HCT116 (cell line): ENCODE data around the gene TWF1. TPM values are rescaled to one million over a fixed set of nuclear protein-coding genes. Genes with fewer than 3 reads are reported as not detected.

Experiments used
- ATAC-seq: fragments of 200-7000 bp; cut with Tn5 transposase; 2 replicates; pipeline ENCODE4 v1.9.1; 2020; ENCODE audit warnings: mild to moderate bottlenecking, moderate library complexity
- BruUV-seq: library from RNA; stranded (reverse); fragments of 400-500 nt; replicated peaks from 2 replicates; lab custom pipeline; 2021; lab: Mats Ljungman, UMichigan
- CTCF ChIA-PET: fragments of 300-600 bp; sonication (Branson Sonifier 250); formaldehyde crosslinking; loops from one replicate; lab custom pipeline; 2021; ENCODE audit warnings: antibody characterized with exemption; lab: Charles Lee
- POLR2A ChIA-PET: fragments of 300-600, 350-600 bp; sonication (Branson Sonifier 250); formaldehyde crosslinking; loops from one replicate; lab custom pipeline; 2021; ENCODE audit warnings: antibody characterized with exemption; lab: Charles Lee
- RAD21 ChIA-PET, 2 experiments: fragments of 300-600 bp; sonication (Branson Sonifier 250); formaldehyde crosslinking; loops; one replicate each; lab custom pipeline; 2023; ENCODE audit warnings: low total read pairs in 2 of 2; ENCODE audit not compliant: uncharacterized antibody in 2 of 2, unreplicated experiment in 2 of 2, low non-redundant PET in 1 of 2; lab: Charles Lee
- DNase-seq: peaks from one replicate; pipeline ENCODE4 v3.0.0-alpha.2; 2010; ENCODE audit warnings: low read depth, low spot score
- H2AFZ ChIP-seq: fragments of 200-600 bp; shearing (Covaris generic), sonication (generic); 2 replicates; pipeline ENCODE4 v1.6.1; 2017; ENCODE audit warnings: low read depth, mixed run types, mixed read lengths, antibody characterized with exemption, low read length; ENCODE audit not compliant: poor library complexity, severe bottlenecking
- H3K27ac ChIP-seq: 2 replicates; pipeline ENCODE4 v1.5.1; 2012; ENCODE audit warnings: low read depth, low read length
- H3K27me3 ChIP-seq: fragments of 200-600 bp; sonication (generic); 2 replicates; pipeline ENCODE4 v1.6.1; 2016; ENCODE audit warnings: mixed run types, low read length, mixed read lengths; ENCODE audit not compliant: insufficient read depth
- H3K36me3 ChIP-seq, 2 experiments: fragments of 200-500 bp in 1 of 2; fragments of 200-600 bp in 1 of 2; sonication (Bioruptor generic) in 1 of 2; sonication (generic) in 1 of 2; 2 replicates each; pipeline versions ENCODE4 v1.5.1 to v1.6.1; 2014 to 2016; ENCODE audit warnings: low read length in 2 of 2, inconsistent platforms in 1 of 2, mixed read lengths in 1 of 2, mixed run types in 1 of 2; ENCODE audit not compliant: insufficient read depth in 2 of 2, control insufficient read depth in 1 of 2
- H3K4me1 ChIP-seq, 2 experiments: fragments of 200-600 bp in 1 of 2; sonication (generic) in 1 of 2; 2 replicates each; pipeline versions ENCODE4 v1.5.1 to v1.6.1; 2012 to 2017; ENCODE audit warnings: low read length in 2 of 2, inconsistent platforms in 1 of 2, mild to moderate bottlenecking in 1 of 2, mixed read lengths in 1 of 2, mixed run types in 1 of 2, moderate library complexity in 1 of 2; ENCODE audit not compliant: insufficient read depth in 2 of 2, control insufficient read depth in 1 of 2
- H3K4me2 ChIP-seq: fragments of 200-600 bp; sonication (generic); 2 replicates; pipeline ENCODE4 v1.6.1; 2017; ENCODE audit warnings: mixed run types, low read length, mixed read lengths
- H3K4me3 ChIP-seq, 2 experiments: fragments of 200-600 bp in 1 of 2; sonication (generic) in 1 of 2; replicated peaks in 1 of 2; 2 replicates each; pipeline ENCODE4 v1.5.1; 2011 to 2016; ENCODE audit warnings: low read length in 2 of 2, control low read depth in 1 of 2, low read depth in 1 of 2, mild to moderate bottlenecking in 1 of 2, mixed read lengths in 1 of 2, mixed run types in 1 of 2
- H3K79me2 ChIP-seq: fragments of 200-600 bp; sonication (generic); 2 replicates; pipeline ENCODE4 v1.6.1; 2017; ENCODE audit warnings: mild to moderate bottlenecking, mixed run types, low read length, moderate library complexity, mixed read lengths; ENCODE audit not compliant: insufficient read depth
- H3K9ac ChIP-seq: fragments of 200-600 bp; sonication (generic); 2 replicates; pipeline ENCODE4 v1.6.1; 2016; ENCODE audit warnings: low read length, mixed read lengths
- H3K9me2 ChIP-seq: fragments of 200-600 bp; sonication (generic), shearing (Covaris generic); 2 replicates; pipeline ENCODE4 v1.6.1; 2017; ENCODE audit warnings: mixed run types, mild to moderate bottlenecking, moderate library complexity; ENCODE audit not compliant: insufficient read depth
- H3K9me3 ChIP-seq, 2 experiments: fragments of 200-500 bp in 1 of 2; fragments of 200-600 bp in 1 of 2; sonication (Bioruptor generic) in 1 of 2; sonication (generic) in 1 of 2; 2 replicates each; pipeline ENCODE4 v1.6.1; 2014 to 2017; ENCODE audit warnings: low read length in 2 of 2, mixed read lengths in 2 of 2, inconsistent platforms in 1 of 2, low read depth in 1 of 2, mild to moderate bottlenecking in 1 of 2, mixed run types in 1 of 2, moderate library complexity in 1 of 2; ENCODE audit not compliant: control insufficient read depth in 1 of 2, insufficient read depth in 1 of 2
- H4K20me1 ChIP-seq: fragments of 200-600 bp; sonication (generic), shearing (Covaris generic); 2 replicates; pipeline ENCODE4 v1.6.1; 2017; ENCODE audit warnings: mixed run types, mild to moderate bottlenecking, moderate library complexity; ENCODE audit not compliant: insufficient read depth
- CBX3 ChIP-seq: IDR thresholded peaks from 2 replicates; pipeline ENCODE4 v1.6.1; 2012; ENCODE audit warnings: low read depth
- CEBPB ChIP-seq: IDR thresholded peaks from 2 replicates; pipeline ENCODE4 v1.6.1; 2012; ENCODE audit warnings: low read depth
- CTCF ChIP-seq, 3 experiments: fragments of 200-600 bp in 1 of 3; sonication (generic) in 1 of 3; IDR thresholded peaks in 2 of 3; conservative IDR thresholded peaks in 1 of 3; 2 replicates each; pipeline ENCODE4 v1.5.1; 2012 to 2017; ENCODE audit warnings: low read depth in 2 of 3, low read length in 2 of 3, antibody characterized with exemption in 1 of 3, borderline replicate concordance in 1 of 3, control low read depth in 1 of 3, mild to moderate bottlenecking in 1 of 3, mixed read lengths in 1 of 3, mixed run types in 1 of 3, moderate library complexity in 1 of 3; ENCODE audit not compliant: insufficient read depth in 1 of 3
- EGR1 ChIP-seq: IDR thresholded peaks from 2 replicates; pipeline ENCODE4 v1.6.1; 2012; ENCODE audit warnings: low read depth
- ELF1 ChIP-seq: IDR thresholded peaks from 2 replicates; pipeline ENCODE4 v1.6.1; 2012; ENCODE audit warnings: low read depth, borderline replicate concordance
- EZH2phosphoT487 ChIP-seq: fragments of 200-600 bp; IDR thresholded peaks from 2 replicates; pipeline ENCODE4 v1.6.1; 2018; ENCODE audit warnings: antibody characterized with exemption, borderline replicate concordance
- FOSL1 ChIP-seq: IDR thresholded peaks from 2 replicates; pipeline ENCODE4 v1.6.1; 2012; ENCODE audit warnings: low read depth
- SIN3A ChIP-seq: IDR thresholded peaks from 2 replicates; pipeline ENCODE4 v1.6.1; 2012; ENCODE audit warnings: low read depth
- SP1 ChIP-seq: IDR thresholded peaks from 2 replicates; pipeline ENCODE4 v1.6.1; 2012; ENCODE audit warnings: low read depth
- SRF ChIP-seq: IDR thresholded peaks from 2 replicates; pipeline ENCODE4 v1.6.1; 2012; ENCODE audit warnings: low read depth
- TCF7L2 ChIP-seq: IDR thresholded peaks from 2 replicates; pipeline ENCODE4 v1.7.0; 2011; ENCODE audit warnings: borderline replicate concordance, inconsistent platforms; ENCODE audit not compliant: insufficient read depth, insufficient read length; ENCODE audit errors: extremely low read depth
- ZFX ChIP-seq: fragments of 450-650 bp; IDR thresholded peaks from 2 replicates; pipeline ENCODE4 v1.6.1; 2017
- ZNF274 ChIP-seq: fragments of 200-500 bp; sonication (Bioruptor generic); IDR thresholded peaks from 2 replicates; pipeline ENCODE4 v1.6.1; 2014; ENCODE audit warnings: mild to moderate bottlenecking, low read depth, low read length, inconsistent platforms
- intact Hi-C: fragments of 100-400 bp; cut with micrococcal nuclease; formaldehyde crosslinking; loops from 2 replicates; pipeline ENCODE4 v1.10.0; 2022
- total RNA-seq: library from RNA; stranded (reverse); gene quantifications from one replicate; pipeline ENCODE4 v1.2.1, GENCODE V29; 2021; ENCODE audit not compliant: unreplicated experiment
- TF ChIP-seq, protein P1 (sequence below): IDR thresholded peaks from 2 replicates; pipeline ENCODE4 v1.6.1; 2012

Gene TWF1
- total RNA-seq, 1 experiment from 2014 or later: 125 TPM

- TF ChIP-seq TCF7L2: no peak
- TF ChIP-seq CEBPB: no peak
- TF ChIP-seq SP1: no peak
- TF ChIP-seq, protein P1, sequence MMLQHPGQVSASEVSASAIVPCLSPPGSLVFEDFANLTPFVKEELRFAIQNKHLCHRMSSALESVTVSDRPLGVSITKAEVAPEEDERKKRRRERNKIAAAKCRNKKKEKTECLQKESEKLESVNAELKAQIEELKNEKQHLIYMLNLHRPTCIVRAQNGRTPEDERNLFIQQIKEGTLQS: no peak
- TF ChIP-seq FOSL1: no peak
- no peak for TF ChIP-seq EZH2phosphoT487
- no peak for TF ChIP-seq ZNF274
- TF ChIP-seq CBX3: no peak
- TF ChIP-seq, all 23 proteins: peak for 0
- Histone ChIP-seq H3K27ac (peak overlapping the region; percentile 76), H3K4me3 (peak overlapping the region; percentile 72 to 85), H3K9me3 (no peaks in the 10 kb centered on the region), H3K27me3 (no peaks in the 10 kb centered on the region), H3K4me1 (peaks cover 9 to 15% of the 10 kb centered on the region in 2 experiments), H4K20me1 (no peaks in the 10 kb centered on the region), H3K79me2 (peaks cover 43% of the 10 kb centered on the region), H3K9me2 (no peaks in the 10 kb centered on the region), H3K9ac (peak overlapping the region; percentile 82), H3K36me3 (peaks cover 15 to 18% of the 10 kb centered on the region in 2 experiments), H3K4me2 (peak overlapping the region; percentile 85), H2AFZ (no peak overlapping the region)
- ATAC-seq (no peak), DNase-seq (no peak)
- TSS peak; percentile 85 for BruUV-seq
- intact Hi-C loops: no loop called here
- ChIA-PET RAD21 (no interaction called here), POLR2A (interaction anchor here (1.1 kb wide), 1 partner anchor 11 kb away, joined by 4 read pairs; no protein-coding TSS in a partner anchor), CTCF (interaction anchor here (1.0 to 2.0 kb wide), 2 partner anchors 10 to 76 kb away, joined by 4 to 6 read pairs; no protein-coding TSS in a partner anchor)
Measured at GRCh38 chr12:43806737-43807072, 588 bp upstream of the TWF1 start.

- CTCF ChIA-PET: interaction anchor here (2.0 kb wide), 1 partner anchor 11 kb away, joined by 6 read pairs; no protein-coding TSS in a partner anchor
- DNase-seq (no peak), ATAC-seq (no peak; the same call in 1 of the 2 replicates)
- peak in 1 of 3 experiments; percentile 37; a peak in 1 of 6 replicates for TF ChIP-seq CTCF (IDR thresholded peaks at IDR 0.05 in 2 of 3, conservative IDR thresholded peaks at IDR 0.05 in 1 of 3; ENCODE audit: borderline replicate concordance in 1 of 3, insufficient read depth in 1 of 3, low read depth in 2 of 3, low read length in 2 of 3)
- peak; percentile 33; the same call in 1 of the 2 replicates for TF ChIP-seq SRF
- peak; percentile 19; the same call in 1 of the 2 replicates for TF ChIP-seq SIN3A
- no peak for TF ChIP-seq ELF1
- TF ChIP-seq EGR1: no peak
- no peak for TF ChIP-seq ZFX
- Histone ChIP-seq H3K79me2 (peaks cover 46% of the 10 kb centered on the region), H3K9ac (peak overlapping the region; percentile 82), H2AFZ (no peak overlapping the region), H4K20me1 (no peaks in the 10 kb centered on the region), H3K27me3 (no peaks in the 10 kb centered on the region), H3K4me3 (peak overlapping the region; percentile 72 to 85), H3K4me1 (peaks cover 9 to 15% of the 10 kb centered on the region in 2 experiments), H3K4me2 (peak overlapping the region; percentile 85), H3K9me3 (no peaks in the 10 kb centered on the region), H3K27ac (peak overlapping the region; percentile 76), H3K9me2 (no peaks in the 10 kb centered on the region), H3K36me3 (peaks cover 17 to 28% of the 10 kb centered on the region in 2 experiments)
- POLR2A ChIA-PET: interaction anchor here (1.1 to 1.4 kb wide), 3 partner anchors 9 to 13 kb away, joined by 3 to 6 read pairs (median 4); no protein-coding TSS in a partner anchor
- RAD21 ChIA-PET: interaction anchor here in 1 of 2 experiments (1.3 kb wide), 1 partner anchor 77 kb away, joined by 4 read pairs; no protein-coding TSS in a partner anchor
- TSS peak; percentile 52 for BruUV-seq
- intact Hi-C loops: no loop called here
Measured at GRCh38 chr12:43805149-43805859, 813 bp downstream of the TWF1 start.
